HCT116 (cell line): ENCODE measurements around the gene STOML3. TPM values are rescaled to one million over a fixed set of nuclear protein-coding genes. Genes with fewer than 3 reads are reported as not detected.

ENCODE experiments used
- ATAC-seq: fragments of 200-7000 bp; cut with Tn5 transposase; 2 replicates; pipeline ENCODE4 v1.9.1; 2020; ENCODE audit warnings: mild to moderate bottlenecking, moderate library complexity
- BruUV-seq: library from RNA; stranded (reverse); fragments of 400-500 nt; replicated peaks from 2 replicates; lab custom pipeline; 2021; lab: Mats Ljungman, UMichigan
- CTCF ChIA-PET: fragments of 300-600 bp; sonication (Branson Sonifier 250); formaldehyde crosslinking; loops from one replicate; lab custom pipeline; 2021; ENCODE audit warnings: antibody characterized with exemption; lab: Charles Lee
- POLR2A ChIA-PET: fragments of 300-600, 350-600 bp; sonication (Branson Sonifier 250); formaldehyde crosslinking; loops from one replicate; lab custom pipeline; 2021; ENCODE audit warnings: antibody characterized with exemption; lab: Charles Lee
- RAD21 ChIA-PET, 2 experiments: fragments of 300-600 bp; sonication (Branson Sonifier 250); formaldehyde crosslinking; loops; one replicate each; lab custom pipeline; 2023; ENCODE audit warnings: low total read pairs in 2 of 2; ENCODE audit not compliant: uncharacterized antibody in 2 of 2, unreplicated experiment in 2 of 2, low non-redundant PET in 1 of 2; lab: Charles Lee
- DNase-seq: peaks from one replicate; pipeline ENCODE4 v3.0.0-alpha.2; 2010; ENCODE audit warnings: low read depth, low spot score
- H2AFZ ChIP-seq: fragments of 200-600 bp; shearing (Covaris generic), sonication (generic); 2 replicates; pipeline ENCODE4 v1.6.1; 2017; ENCODE audit warnings: low read depth, mixed run types, mixed read lengths, antibody characterized with exemption, low read length; ENCODE audit not compliant: poor library complexity, severe bottlenecking
- H3K27ac ChIP-seq: 2 replicates; pipeline ENCODE4 v1.5.1; 2012; ENCODE audit warnings: low read depth, low read length
- H3K27me3 ChIP-seq: fragments of 200-600 bp; sonication (generic); 2 replicates; pipeline ENCODE4 v1.6.1; 2016; ENCODE audit warnings: mixed run types, low read length, mixed read lengths; ENCODE audit not compliant: insufficient read depth
- H3K36me3 ChIP-seq, 2 experiments: fragments of 200-500 bp in 1 of 2; fragments of 200-600 bp in 1 of 2; sonication (Bioruptor generic) in 1 of 2; sonication (generic) in 1 of 2; 2 replicates each; pipeline versions ENCODE4 v1.5.1 to v1.6.1; 2014 to 2016; ENCODE audit warnings: low read length in 2 of 2, inconsistent platforms in 1 of 2, mixed read lengths in 1 of 2, mixed run types in 1 of 2; ENCODE audit not compliant: insufficient read depth in 2 of 2, control insufficient read depth in 1 of 2
- H3K4me1 ChIP-seq, 2 experiments: fragments of 200-600 bp in 1 of 2; sonication (generic) in 1 of 2; 2 replicates each; pipeline versions ENCODE4 v1.5.1 to v1.6.1; 2012 to 2017; ENCODE audit warnings: low read length in 2 of 2, inconsistent platforms in 1 of 2, mild to moderate bottlenecking in 1 of 2, mixed read lengths in 1 of 2, mixed run types in 1 of 2, moderate library complexity in 1 of 2; ENCODE audit not compliant: insufficient read depth in 2 of 2, control insufficient read depth in 1 of 2
- H3K4me2 ChIP-seq: fragments of 200-600 bp; sonication (generic); 2 replicates; pipeline ENCODE4 v1.6.1; 2017; ENCODE audit warnings: mixed run types, low read length, mixed read lengths
- H3K4me3 ChIP-seq, 2 experiments: fragments of 200-600 bp in 1 of 2; sonication (generic) in 1 of 2; replicated peaks in 1 of 2; 2 replicates each; pipeline ENCODE4 v1.5.1; 2011 to 2016; ENCODE audit warnings: low read length in 2 of 2, control low read depth in 1 of 2, low read depth in 1 of 2, mild to moderate bottlenecking in 1 of 2, mixed read lengths in 1 of 2, mixed run types in 1 of 2
- H3K79me2 ChIP-seq: fragments of 200-600 bp; sonication (generic); 2 replicates; pipeline ENCODE4 v1.6.1; 2017; ENCODE audit warnings: mild to moderate bottlenecking, mixed run types, low read length, moderate library complexity, mixed read lengths; ENCODE audit not compliant: insufficient read depth
- H3K9ac ChIP-seq: fragments of 200-600 bp; sonication (generic); 2 replicates; pipeline ENCODE4 v1.6.1; 2016; ENCODE audit warnings: low read length, mixed read lengths
- H3K9me2 ChIP-seq: fragments of 200-600 bp; sonication (generic), shearing (Covaris generic); 2 replicates; pipeline ENCODE4 v1.6.1; 2017; ENCODE audit warnings: mixed run types, mild to moderate bottlenecking, moderate library complexity; ENCODE audit not compliant: insufficient read depth
- H3K9me3 ChIP-seq, 2 experiments: fragments of 200-500 bp in 1 of 2; fragments of 200-600 bp in 1 of 2; sonication (Bioruptor generic) in 1 of 2; sonication (generic) in 1 of 2; 2 replicates each; pipeline ENCODE4 v1.6.1; 2014 to 2017; ENCODE audit warnings: low read length in 2 of 2, mixed read lengths in 2 of 2, inconsistent platforms in 1 of 2, low read depth in 1 of 2, mild to moderate bottlenecking in 1 of 2, mixed run types in 1 of 2, moderate library complexity in 1 of 2; ENCODE audit not compliant: control insufficient read depth in 1 of 2, insufficient read depth in 1 of 2
- H4K20me1 ChIP-seq: fragments of 200-600 bp; sonication (generic), shearing (Covaris generic); 2 replicates; pipeline ENCODE4 v1.6.1; 2017; ENCODE audit warnings: mixed run types, mild to moderate bottlenecking, moderate library complexity; ENCODE audit not compliant: insufficient read depth
- ATF3 ChIP-seq: IDR thresholded peaks from 2 replicates; pipeline ENCODE4 v1.6.1; 2012
- CBX3 ChIP-seq: IDR thresholded peaks from 2 replicates; pipeline ENCODE4 v1.6.1; 2012; ENCODE audit warnings: low read depth
- CEBPB ChIP-seq: IDR thresholded peaks from 2 replicates; pipeline ENCODE4 v1.6.1; 2012; ENCODE audit warnings: low read depth
- EGR1 ChIP-seq: IDR thresholded peaks from 2 replicates; pipeline ENCODE4 v1.6.1; 2012; ENCODE audit warnings: low read depth
- EZH2 ChIP-seq: fragments of 200-600 bp; sonication (generic); IDR thresholded peaks from 2 replicates; pipeline ENCODE4 v1.6.1; 2017; ENCODE audit warnings: antibody characterized with exemption, mixed run types
- EZH2phosphoT487 ChIP-seq: fragments of 200-600 bp; IDR thresholded peaks from 2 replicates; pipeline ENCODE4 v1.6.1; 2018; ENCODE audit warnings: antibody characterized with exemption, borderline replicate concordance
- JUND ChIP-seq: IDR thresholded peaks from 2 replicates; pipeline ENCODE4 v1.6.1; 2012
- MAX ChIP-seq: IDR thresholded peaks from 2 replicates; pipeline ENCODE4 v1.6.1; 2012
- POLR2AphosphoS5 ChIP-seq: IDR thresholded peaks from 2 replicates; pipeline ENCODE4 v1.6.1; 2011; ENCODE audit warnings: mild to moderate bottlenecking, low read depth, low read length, moderate library complexity
- RAD21 ChIP-seq: IDR thresholded peaks from 2 replicates; pipeline ENCODE4 v1.6.1; 2012; ENCODE audit warnings: low read depth, mild to moderate bottlenecking
- SP1 ChIP-seq: IDR thresholded peaks from 2 replicates; pipeline ENCODE4 v1.6.1; 2012; ENCODE audit warnings: low read depth
- SRF ChIP-seq: IDR thresholded peaks from 2 replicates; pipeline ENCODE4 v1.6.1; 2012; ENCODE audit warnings: low read depth
- YY1 ChIP-seq: IDR thresholded peaks from 2 replicates; pipeline ENCODE4 v1.6.1; 2011; ENCODE audit warnings: low read length, low read depth, moderate library complexity, mild to moderate bottlenecking; ENCODE audit not compliant: insufficient replicate concordance; ENCODE audit errors: extremely low read depth
- ZBTB33 ChIP-seq: IDR thresholded peaks from 2 replicates; pipeline ENCODE4 v1.6.1; 2011; ENCODE audit warnings: mild to moderate bottlenecking, low read length, moderate library complexity; ENCODE audit not compliant: insufficient replicate concordance; ENCODE audit errors: extremely low read depth
- ZFX ChIP-seq: fragments of 450-650 bp; IDR thresholded peaks from 2 replicates; pipeline ENCODE4 v1.6.1; 2017
- intact Hi-C: fragments of 100-400 bp; cut with micrococcal nuclease; formaldehyde crosslinking; loops from 2 replicates; pipeline ENCODE4 v1.10.0; 2022
- total RNA-seq: library from RNA; stranded (reverse); gene quantifications from one replicate; pipeline ENCODE4 v1.2.1, GENCODE V29; 2021; ENCODE audit not compliant: unreplicated experiment

Gene STOML3
- total RNA-seq, 1 experiment from 2014 or later: not detected

GRCh38 chr13:38952827-38953226 lies 37.8 kb downstream of the STOML3 start:
- H3K4me2 ChIP-seq: no peak overlapping the region

GRCh38 chr13:38951525-38952313 lies 38.9 kb downstream of the STOML3 start:
- intact Hi-C loops: no loop called here
- ATAC-seq (no peak), DNase-seq (no peak)
- Histone ChIP-seq H3K4me3 (no peak overlapping the region), H3K9ac (no peak overlapping the region), H3K27ac (no peak overlapping the region), H3K4me2 (no peak overlapping the region), H3K9me3 (no peaks in the 10 kb centered on the region), H3K36me3 (no peaks in the 10 kb centered on the region), H2AFZ (no peak overlapping the region), H3K27me3 (0 out of 2 replicates have a peak, but pooled peaks cover 7% of the 10 kb centered on the region), H4K20me1 (no peaks in the 10 kb centered on the region), H3K9me2 (no peaks in the 10 kb centered on the region), H3K4me1 (no peaks in the 10 kb centered on the region; a peak in 1 of 4 replicates), H3K79me2 (no peaks in the 10 kb centered on the region)
- ChIA-PET POLR2A (no interaction called here), CTCF (no interaction called here), RAD21 (no interaction called here)
- BruUV-seq: no TSS peak
- TF ChIP-seq MAX (no peak), SRF (no peak), EGR1 (no peak), EZH2 (no peak), CBX3 (no peak), RAD21 (no peak), ZFX (no peak), ZBTB33 (no peak), ATF3 (no peak), JUND (no peak), YY1 (no peak), EZH2phosphoT487 (no peak)

More at GRCh38 chr13:38952827-38953226, 37.8 kb downstream of the STOML3 start:
- Histone ChIP-seq H3K4me1 (no peaks in the 10 kb centered on the region; a peak in 1 of 4 replicates), H2AFZ (no peak overlapping the region), H3K27me3 (0 out of 2 replicates have a peak, but pooled peaks cover 7% of the 10 kb centered on the region), H3K9ac (no peak overlapping the region), H3K4me3 (no peak overlapping the region), H3K9me3 (no peaks in the 10 kb centered on the region), H3K79me2 (no peaks in the 10 kb centered on the region), H3K27ac (no peak overlapping the region), H4K20me1 (no peaks in the 10 kb centered on the region), H3K36me3 (no peaks in the 10 kb centered on the region), H3K9me2 (no peaks in the 10 kb centered on the region)
- no peak for ATAC-seq
- DNase-seq: no peak
- BruUV-seq: no TSS peak
- ChIA-PET RAD21 (no interaction called here), CTCF (no interaction called here), POLR2A (no interaction called here)
- TF ChIP-seq ATF3 (no peak), EZH2 (no peak), CEBPB (0 out of 2 replicates have a peak, but pooled peaks have one; percentile 14), JUND (0 out of 2 replicates have a peak, but pooled peaks have one; percentile 12), EZH2phosphoT487 (no peak), POLR2AphosphoS5 (no peak), SP1 (no peak)
- intact Hi-C loops: no loop called here
